Measurements from ENCODE around the gene LIMS1. TPM values are rescaled to one million over a fixed set of nuclear protein-coding genes. Genes with fewer than 3 reads are reported as not detected.

LIMS1 gene
- total RNA-seq, 3 donors from 2014 or later, result 24.4 to 65.4 (median 31.2) TPM

DNA sequence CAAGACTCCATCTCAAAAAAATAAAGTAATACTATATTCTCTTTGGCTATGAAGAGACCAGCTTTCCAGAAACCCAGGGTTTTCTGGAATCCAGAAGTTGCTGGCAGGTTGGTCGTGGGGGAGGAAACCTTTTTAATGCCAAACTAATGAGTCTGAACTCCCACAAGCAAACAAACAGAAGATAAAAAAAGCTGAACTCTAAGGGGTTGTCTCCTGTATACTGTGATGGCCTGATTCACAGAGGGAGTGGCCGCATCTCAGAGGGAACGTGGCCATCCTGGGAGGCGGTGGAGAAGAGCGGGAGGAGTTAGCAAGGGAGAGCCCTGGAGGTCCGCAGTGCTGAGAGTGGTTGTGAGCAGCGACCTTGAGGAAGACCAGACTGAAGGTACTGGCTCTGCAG is 36.1 kb downstream of the LIMS1 start:
- no peak for DNase-seq
- peak; percentile 43 for ATAC-seq
- H3K4me1 ChIP-seq (ENCODE audit: low read depth), result no peaks in the 10 kb centered on the region
- no peaks in the 10 kb centered on the region for H3K9me3 ChIP-seq
- H3K4me3 ChIP-seq, result no peak overlapping the region
- H3K36me3 ChIP-seq (ENCODE audit: low read depth), result no peaks in the 10 kb centered on the region
- intact Hi-C loops (cut with DNase I, micrococcal nuclease), result no loop called here
- TF ChIP-seq, protein P1, sequence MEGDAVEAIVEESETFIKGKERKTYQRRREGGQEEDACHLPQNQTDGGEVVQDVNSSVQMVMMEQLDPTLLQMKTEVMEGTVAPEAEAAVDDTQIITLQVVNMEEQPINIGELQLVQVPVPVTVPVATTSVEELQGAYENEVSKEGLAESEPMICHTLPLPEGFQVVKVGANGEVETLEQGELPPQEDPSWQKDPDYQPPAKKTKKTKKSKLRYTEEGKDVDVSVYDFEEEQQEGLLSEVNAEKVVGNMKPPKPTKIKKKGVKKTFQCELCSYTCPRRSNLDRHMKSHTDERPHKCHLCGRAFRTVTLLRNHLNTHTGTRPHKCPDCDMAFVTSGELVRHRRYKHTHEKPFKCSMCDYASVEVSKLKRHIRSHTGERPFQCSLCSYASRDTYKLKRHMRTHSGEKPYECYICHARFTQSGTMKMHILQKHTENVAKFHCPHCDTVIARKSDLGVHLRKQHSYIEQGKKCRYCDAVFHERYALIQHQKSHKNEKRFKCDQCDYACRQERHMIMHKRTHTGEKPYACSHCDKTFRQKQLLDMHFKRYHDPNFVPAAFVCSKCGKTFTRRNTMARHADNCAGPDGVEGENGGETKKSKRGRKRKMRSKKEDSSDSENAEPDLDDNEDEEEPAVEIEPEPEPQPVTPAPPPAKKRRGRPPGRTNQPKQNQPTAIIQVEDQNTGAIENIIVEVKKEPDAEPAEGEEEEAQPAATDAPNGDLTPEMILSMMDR (IDR thresholded peaks at IDR 0.05), result no peak

DNA sequence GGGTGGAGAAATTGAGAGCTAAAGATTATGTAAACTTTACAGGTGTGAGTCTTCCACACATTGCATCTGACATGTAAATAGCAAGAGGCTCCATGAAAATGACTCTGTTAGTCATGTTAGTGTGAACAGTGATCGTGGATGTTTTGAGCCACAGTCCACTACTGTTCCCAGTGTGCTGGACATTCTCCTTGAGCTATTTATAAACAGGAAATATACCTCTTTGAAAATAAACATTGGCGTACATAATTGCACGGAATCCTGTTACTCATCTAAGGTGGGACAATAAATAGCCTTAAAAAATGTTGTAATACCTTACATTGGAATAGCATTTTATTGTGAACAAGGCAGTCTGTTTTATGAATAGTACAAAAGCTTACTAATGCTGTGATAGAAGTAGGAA is 37.0 kb downstream of the LIMS1 start:
- Histone ChIP-seq H3K9me3 (no peaks in the 10 kb centered on the region), H3K4me1 (ENCODE audit: low read depth) (no peaks in the 10 kb centered on the region), H3K36me3 (ENCODE audit: low read depth) (no peaks in the 10 kb centered on the region), H3K4me3 (no peak overlapping the region)
- peak; percentile 28 for ATAC-seq
- TF ChIP-seq, protein P1 (IDR thresholded peaks at IDR 0.05), result no peak
- intact Hi-C loops (cut with DNase I, micrococcal nuclease), result no loop called here
- DNase-seq, result no peak

DNA sequence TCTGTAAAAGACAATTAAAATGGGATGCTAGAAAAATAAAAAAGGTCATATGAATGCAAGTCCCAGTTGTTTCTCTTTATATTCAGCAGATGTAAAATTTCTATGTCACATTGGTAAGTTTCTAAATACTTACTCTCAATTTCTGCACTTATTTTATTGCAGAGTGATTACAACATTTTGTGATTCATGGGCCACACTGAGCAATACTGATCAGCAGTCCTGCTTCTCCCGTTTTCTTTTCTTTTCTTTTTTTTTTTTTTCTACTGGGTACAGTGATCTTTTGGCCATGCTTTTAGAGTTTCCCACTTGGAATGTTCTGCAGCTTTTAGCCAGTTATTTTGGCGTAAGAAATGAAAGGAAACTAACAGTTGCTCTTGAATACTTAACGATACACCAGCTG is 38.8 kb downstream of the LIMS1 start:
- Histone ChIP-seq H3K9me3 (no peaks in the 10 kb centered on the region), H3K4me3 (no peak overlapping the region), H3K36me3 (ENCODE audit: low read depth) (no peaks in the 10 kb centered on the region), H3K4me1 (ENCODE audit: low read depth) (no peaks in the 10 kb centered on the region)
- DNase-seq (no peak), ATAC-seq (peak; percentile 34)
- intact Hi-C loops (cut with DNase I, micrococcal nuclease), result no loop called here
- TF ChIP-seq, protein P1 (IDR thresholded peaks at IDR 0.05), result no peak

DNA sequence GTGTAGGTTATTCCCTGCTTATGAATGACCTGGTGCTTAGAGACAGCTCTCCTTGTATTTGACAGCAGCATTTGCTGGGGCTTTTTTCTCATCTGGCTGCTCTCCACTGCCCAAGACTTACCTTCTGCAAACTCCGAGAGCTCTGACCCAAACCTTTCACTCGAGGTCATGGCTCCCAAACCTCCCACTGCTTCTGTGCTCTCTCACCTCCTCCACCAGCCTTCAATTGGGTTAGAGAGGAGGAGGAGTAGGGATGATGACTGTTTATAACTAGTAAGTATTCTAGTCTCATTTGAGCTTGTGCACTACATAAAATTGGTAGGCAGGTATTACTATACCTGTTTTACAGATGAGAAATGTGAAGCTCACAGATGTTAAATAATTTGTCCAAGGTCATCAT is 40.1 kb downstream of the LIMS1 start:
- intact Hi-C loops (cut with DNase I, micrococcal nuclease), result no loop called here
- no peaks in the 10 kb centered on the region for H3K36me3 ChIP-seq (ENCODE audit: low read depth)
- ATAC-seq, result no peak
- TF ChIP-seq, protein P1 (IDR thresholded peaks at IDR 0.05), result no peak
- DNase-seq, result no peak
- no peak overlapping the region for H3K4me3 ChIP-seq
- H3K4me1 ChIP-seq (ENCODE audit: low read depth), result no peaks in the 10 kb centered on the region
- H3K9me3 ChIP-seq, result no peaks in the 10 kb centered on the region

DNA sequence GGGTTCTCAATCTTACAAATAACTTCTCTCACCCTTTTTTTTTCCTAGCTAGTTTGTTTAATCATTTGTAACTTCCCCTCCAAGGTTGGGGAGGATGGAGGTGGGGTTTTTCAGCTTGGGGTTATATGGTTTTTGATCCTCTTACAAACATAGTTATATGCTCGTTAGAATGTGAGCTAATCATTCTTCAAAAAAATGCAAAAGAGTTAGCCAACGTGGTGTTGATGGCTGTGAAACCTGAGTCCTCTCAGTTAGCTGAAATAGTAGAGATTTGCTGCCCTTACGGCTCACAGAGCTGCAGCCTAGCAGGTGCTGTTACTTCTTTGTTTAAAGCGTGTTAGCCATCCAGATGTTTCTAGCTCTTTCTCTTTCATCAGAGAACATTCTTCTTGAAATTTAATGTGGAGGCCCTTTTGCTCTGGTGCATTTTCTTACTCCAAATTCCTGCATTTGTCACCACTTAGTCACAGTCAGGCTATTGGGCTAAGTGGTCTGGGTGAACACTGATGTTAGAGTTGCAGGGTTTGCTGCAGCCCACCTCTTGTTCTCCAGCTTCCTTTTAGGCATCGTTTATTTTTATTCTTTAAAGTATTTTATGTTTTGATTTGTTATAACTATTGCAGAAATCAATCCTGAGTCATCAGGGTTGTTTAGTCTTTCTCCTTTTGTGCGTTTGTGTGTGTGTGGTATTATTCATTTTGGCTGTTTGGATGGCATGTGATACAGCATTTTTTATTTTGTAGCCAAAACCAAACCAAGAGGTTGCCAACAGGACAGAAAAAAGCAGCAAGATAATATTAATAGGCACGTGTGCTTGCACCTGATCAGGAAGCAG is 41.1 kb downstream of the LIMS1 start:
- no peaks in the 10 kb centered on the region for H3K36me3 ChIP-seq (ENCODE audit: low read depth)
- ATAC-seq, result peak; percentile 15
- peaks cover 4% of the 10 kb centered on the region for H3K4me1 ChIP-seq (ENCODE audit: low read depth)
- no peak overlapping the region for H3K4me3 ChIP-seq
- intact Hi-C loops (cut with DNase I, micrococcal nuclease), result no loop called here
- no peaks in the 10 kb centered on the region for H3K9me3 ChIP-seq
- TF ChIP-seq, protein P1 (IDR thresholded peaks at IDR 0.05), result no peak
- no peak for DNase-seq

Data from mucosa of descending colon (tissue), 3 donors.